Hematopoietic multipotent progenitor cell treated with erythropoietin and hydrocortisone succinate and interleukin-3 and kit ligand, for 15 days (in vitro differentiated cells): Measurements from ENCODE around the gene COX5A.

Experiments used
- DNase-seq: peaks from one replicate; pipeline ENCODE4 v3.0.0-alpha.2; 2015; ENCODE audit warnings: low spot score

The COX5A gene

DNA sequence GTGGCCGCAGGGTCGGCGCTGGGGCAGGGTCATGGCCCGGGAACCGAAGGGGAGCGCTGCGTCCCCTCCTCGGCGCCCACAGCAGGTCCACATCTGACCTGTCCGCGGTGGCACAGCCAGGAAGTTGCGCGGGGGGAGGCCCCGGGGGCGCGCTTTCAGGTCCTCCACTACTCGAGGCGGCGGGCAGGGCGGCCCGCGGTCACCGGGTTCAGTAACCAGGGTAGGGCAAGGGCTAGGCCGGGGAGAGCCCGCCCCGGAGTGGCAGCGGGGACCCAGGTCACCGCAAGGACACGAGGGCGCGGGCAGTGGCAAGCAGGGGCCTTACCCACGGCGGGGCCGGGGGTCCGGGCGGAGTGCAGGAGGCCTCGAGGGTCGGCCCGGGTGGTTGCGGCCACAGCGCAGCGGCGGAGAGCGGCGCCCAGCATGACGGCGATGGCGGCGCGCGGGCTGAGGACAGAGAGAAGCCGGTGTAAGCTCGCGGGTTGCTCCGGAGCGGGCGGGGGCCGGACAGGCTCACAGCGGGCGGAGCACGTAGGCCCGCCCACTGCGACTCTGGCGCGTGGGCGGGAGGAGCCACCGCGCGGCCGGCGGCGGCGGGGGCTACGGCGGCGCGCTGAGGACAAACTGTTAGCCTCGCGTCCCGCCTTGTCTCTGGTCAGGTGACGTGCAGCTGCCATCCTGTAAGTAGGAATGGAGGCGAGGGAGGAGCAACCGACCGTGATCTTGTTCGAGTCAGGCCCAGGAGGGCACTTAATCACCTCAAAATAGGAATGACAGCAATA lies at the start of gene COX5A:
Gene COX5A (minus strand): TSS at position 484 of the 782 bp plus-strand sequence. CDS start 59 bp downstream, at position 425.
- DNase-seq: peak; percentile 95

DNA sequence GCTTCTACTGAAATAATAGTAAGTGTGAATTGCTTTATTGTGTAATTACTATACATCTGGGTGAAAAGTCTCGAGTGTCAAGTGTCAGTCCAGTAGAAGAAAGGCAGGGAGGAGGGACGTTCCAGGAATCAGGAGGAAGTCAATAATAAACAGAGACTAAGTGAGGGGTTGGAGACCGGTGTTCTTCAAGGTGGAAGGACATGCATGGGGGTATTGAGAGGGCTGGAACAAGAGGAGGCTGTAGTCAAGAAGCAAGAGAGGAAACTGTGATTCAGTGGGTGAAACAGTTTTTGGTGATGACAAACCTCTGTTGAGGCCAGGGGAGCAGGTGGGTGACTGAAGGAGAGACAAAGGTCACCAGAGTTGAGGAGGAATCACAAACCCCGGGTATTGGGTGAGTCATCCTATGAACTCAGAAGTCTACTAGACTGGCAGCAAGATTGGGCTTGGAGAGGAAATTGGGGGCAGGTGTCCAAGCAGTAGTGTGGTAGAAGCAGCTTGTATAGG lies 45.9 kb upstream of the COX5A start:
- no peak for DNase-seq

DNA sequence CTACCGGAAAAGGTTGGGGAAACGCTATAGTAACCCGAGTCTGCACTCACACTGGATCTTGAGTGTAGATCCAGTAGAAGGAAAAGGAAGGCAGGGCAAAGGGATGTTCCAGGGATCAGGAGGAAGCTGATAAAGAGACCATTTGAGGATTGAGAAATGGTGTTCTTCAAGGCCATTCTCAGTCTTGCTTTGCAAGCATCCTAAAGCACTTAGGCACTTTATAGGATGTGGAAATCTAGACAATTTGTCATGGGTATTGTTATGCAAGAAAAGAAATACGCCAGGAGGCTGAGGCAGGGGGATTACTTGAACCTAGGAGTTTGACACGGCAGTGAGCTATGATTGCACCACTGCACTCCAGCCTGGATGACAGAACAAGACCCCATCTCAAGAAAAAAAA lies 44.3 kb upstream of the COX5A start:
- no peak for DNase-seq

DNA sequence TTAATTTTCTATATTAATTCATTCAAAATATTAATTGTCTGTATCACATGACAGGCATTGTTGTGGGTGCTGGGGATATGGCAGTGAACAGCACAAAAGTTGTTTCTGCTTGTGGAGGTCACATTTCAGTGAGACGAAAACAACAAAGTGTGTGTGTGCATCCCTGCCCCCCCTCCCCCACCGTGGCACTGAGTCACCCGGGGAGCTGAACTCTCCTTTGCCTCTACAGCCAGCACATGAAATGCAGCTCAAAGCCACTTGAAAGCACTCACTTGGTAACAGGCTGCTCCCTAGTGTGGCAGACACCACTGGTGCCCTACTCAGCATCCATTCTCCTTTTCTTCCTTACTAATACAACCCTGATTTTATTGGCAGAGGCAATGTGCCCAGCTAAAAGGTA lies 40.6 kb upstream of the COX5A start:
- DNase-seq: no peak

DNA sequence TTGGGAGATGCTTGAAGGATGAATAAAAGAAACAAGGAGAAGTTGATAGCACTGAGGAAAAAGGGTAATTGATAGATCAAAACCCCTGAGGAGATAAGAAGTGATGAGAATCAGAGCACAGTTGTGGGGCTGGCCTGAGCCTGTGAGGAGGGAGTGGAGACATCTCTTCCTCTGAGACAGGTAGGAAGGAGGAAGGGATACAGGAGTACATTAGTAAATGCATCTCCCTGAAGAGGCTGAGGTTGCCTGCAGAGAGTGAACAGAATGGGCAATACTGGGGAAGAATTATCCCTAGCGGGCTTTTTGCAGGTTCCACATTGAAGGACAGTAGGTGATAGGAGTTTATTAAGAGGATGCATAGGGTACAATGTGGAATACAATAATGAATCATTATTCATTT lies 40.2 kb upstream of the COX5A start:
- no peak for DNase-seq

DNA sequence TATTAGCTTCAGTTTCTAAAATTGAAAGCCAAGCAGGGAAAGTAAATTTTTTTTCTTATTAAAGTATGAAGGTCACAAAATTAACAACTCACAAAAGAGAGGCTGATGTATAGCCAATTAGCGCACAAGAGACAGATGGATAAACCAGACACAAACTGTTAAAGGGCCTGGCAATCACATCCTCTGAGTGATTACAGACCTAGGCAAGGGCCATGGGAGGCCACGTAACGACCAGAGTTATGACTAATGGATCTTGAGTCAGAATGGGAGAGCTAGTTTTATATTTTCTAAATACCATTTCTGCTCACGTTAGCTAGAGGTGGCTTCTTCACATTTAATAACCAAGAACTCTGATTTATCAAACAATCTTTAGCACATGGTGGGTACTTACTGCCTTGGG lies 39.7 kb upstream of the COX5A start:
- no peak for DNase-seq

GRCh38 chr15:74976159-74976558 lies 38.3 kb upstream of the COX5A start:
- DNase-seq: no peak

GRCh38 chr15:74967670-74968069 lies 29.8 kb upstream of the COX5A start:
- no peak for DNase-seq

DNA sequence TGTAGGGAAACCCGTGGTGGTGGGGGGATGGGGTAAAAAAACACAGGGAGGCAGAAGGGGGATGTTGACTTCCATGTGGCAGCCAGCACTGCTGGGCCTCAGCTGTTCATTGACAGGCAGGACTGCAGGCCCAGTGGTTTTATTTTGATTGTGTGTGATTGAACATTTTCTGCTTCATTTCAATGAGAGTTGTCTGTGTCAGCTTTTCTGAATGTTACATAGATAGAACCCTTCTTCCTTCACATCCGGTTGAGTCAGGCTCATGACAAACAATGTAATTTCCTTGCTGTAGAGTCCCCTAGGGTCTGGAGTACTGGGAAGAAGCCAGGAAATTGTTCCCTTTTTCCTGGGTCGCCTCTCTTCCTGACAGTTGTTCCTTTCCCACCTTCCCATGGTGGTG lies 26.9 kb upstream of the COX5A start:
- DNase-seq: no peak

- DNase-seq: no peak
Observed at GRCh38 chr15:74963213-74963612, 25.3 kb upstream of the COX5A start.

- no peak for DNase-seq
Observed at GRCh38 chr15:74962671-74963070, 24.8 kb upstream of the COX5A start.

DNA sequence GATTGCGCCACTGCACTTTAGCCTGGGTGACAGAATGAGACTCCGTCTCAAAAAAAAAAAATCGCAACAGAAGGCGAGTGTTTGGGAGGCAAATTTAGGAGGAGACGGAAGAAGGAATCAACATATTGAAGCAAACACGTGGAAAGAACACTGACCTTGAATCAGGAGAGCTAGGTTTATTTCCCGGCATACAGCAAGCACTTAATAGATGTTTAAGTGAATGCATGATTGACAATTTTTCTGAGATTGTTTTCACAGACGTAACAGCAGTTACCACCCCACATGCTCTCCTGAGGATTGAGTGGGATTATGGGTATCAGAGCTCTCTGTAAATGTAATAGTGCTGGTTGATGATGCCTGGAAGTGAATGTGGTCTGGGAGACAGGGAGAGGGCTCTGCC lies 24.3 kb upstream of the COX5A start:
- no peak for DNase-seq

- no peak for DNase-seq
Observed at GRCh38 chr15:74961616-74962015, 23.7 kb upstream of the COX5A start.

GRCh38 chr15:74960995-74961588 lies 23.2 kb upstream of the COX5A start:
- no peak for DNase-seq

DNA sequence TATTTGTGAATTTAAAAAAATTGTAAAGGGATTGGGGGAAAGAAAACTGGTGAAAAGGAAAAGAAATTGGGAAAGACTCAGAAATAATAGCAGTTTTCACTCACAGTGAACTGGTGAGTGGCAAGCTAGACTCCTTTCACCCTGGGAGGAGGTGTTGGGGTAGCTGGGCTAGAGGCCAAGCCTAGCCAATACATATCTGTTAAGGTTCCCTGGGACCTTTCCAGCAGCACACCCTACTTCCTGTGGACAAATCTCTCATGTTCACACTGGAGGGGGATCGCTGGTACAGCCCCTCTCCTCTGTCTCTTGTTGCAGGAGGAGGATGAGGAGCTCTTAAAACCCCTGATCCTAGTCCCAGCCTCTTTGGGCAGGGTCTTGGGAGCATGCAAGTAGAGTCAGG lies 22.4 kb upstream of the COX5A start:
- DNase-seq: no peak

GRCh38 chr15:74959586-74959939 lies 21.7 kb upstream of the COX5A start:
- DNase-seq: no peak

DNA sequence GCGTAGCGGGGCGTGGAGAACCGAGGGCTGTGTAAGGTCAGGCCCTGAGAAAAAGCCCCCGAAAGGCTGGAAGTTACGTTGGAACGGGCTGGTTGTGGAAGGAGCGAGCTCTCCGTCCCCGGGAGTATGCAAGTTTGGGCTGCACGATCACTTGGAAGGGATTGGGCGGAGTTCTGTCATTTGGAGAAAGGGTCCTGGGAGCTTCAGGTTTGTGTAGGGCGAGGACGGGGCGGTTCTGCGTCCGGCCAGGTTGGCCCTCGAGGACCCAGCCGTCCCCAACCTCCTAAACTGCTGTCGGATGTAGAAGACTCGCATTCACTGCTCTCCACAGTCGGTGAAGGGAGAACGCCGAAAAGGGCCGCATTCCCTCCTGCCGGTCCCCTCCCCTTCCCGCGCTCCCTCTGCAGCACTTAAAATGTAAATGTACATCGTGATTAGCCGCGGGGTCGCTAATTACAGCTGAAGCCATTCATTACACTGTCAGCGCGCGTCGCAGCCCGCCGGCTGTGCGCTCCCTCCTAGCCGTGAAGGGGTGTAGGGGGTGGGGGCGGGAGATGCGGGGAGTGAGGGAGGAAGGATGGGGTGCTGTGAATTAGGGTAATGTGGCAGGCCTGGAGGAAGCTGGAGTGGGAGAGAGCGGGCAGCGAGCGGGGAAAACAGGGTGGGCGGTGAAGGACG lies 21.2 kb upstream of the COX5A start:
- no peak for DNase-seq

DNA sequence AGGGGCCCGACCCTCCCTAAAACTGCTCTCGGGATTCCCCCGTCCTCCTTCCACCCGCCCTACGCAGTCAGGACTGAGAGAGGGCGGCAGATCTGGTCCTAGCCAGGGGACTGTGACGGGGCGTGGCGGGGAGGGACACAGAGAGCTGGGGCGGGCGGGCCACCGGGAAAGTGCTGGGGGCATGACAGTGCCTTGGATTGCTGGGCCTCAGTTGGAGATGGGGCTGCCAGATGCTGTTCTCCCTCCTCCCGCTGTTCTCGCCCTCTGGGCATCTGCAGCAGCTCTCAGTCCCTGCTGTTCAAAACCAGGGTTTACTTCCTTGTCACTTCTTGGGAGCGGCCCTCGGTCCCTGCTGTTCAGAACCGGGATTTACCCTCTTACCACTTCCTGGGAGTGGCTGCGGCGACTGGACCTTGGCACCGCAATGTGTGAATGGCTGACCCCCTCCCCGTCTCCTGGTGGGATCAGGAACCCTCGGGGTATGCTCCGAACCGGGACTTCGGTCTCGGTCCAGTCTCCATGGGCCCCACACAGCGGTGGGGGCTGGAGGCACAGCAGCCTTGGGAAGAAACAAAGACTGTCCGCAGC lies 20.5 kb upstream of the COX5A start:
- DNase-seq: no peak

DNA sequence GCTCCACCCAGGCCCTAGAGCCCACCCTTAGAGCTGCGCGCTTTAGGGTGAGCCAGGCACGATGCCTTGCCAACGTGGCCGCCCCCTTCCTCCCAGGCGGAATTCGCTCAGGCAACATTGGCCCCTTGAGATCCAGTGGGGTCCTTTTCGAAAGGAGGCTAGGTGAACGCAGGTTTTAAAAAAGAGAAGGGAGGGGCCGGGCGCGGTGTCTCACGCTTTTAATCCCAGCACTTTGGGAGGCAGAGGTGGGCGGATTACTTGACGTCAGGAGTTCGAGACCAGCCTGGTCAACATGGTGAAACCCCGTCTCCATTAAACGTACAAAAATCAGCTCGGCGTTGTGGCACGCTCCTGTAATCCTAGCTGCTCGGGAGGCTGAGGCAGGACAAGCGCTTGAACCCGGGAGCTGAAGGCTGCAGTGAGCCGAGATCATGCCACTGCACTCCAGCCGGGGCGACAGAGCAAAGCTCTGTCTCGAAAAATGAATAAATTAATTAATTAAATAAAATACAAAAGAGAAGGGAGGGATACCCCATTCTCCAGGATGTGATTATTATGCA lies 19.7 kb upstream of the COX5A start:
- DNase-seq: no peak

DNA sequence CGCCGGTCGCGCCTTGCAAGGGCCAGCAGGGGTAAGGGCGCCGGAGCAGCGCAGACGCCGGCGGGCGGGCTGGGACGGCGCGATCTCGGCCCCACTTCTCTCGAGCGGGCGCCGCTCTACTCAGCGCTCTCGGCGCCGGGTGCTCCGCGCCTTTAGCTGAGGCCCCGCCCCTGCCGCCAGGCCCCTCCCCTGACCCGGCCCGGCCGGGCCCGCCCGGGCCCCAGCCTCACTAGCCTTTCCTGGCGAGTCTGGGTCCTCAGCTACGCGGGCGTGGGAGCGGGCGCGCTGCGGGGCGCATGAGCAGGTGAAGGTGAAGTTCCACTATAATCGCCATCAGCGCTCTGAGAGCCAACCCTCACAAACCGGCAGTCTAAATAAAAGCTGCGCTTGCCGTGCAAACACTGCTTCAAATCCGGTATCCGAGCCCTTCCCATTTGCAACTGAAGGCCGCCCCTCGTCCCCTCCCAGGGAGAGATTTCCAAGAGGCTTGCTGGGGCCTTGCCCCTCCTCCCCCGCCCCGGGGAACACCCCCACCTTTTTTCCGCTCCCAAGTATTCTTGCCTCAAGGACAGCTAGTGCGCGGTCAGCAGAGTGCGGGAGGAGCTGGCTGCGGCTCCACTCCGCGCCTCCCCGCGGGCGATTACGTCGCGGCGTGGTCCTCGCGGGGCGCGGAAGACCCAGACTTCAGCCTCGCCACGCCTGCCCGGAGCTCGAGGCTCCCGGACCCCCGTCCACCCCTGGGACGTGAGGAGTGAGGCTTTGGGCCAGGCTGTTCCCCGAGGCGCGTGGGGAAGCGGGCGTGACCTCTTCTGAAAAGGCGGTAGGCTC lies 19.0 kb upstream of the COX5A start, which contains the start of gene RPP25:
Gene RPP25 (minus strand): TSS at position 125 of the 828 bp plus-strand sequence. CDS start 189 bp downstream, outside the sequence.
- DNase-seq: peak; percentile 32
